Activated CD8-positive, alpha-beta memory T cell treated with anti-CD3 and anti-CD28 coated beads, Interleukin-2, amount 50 U/mL, for 24 hours (primary cell): ENCODE results near the gene CCDC142.

Experiments
- DNase-seq: peaks from one replicate; pipeline ENCODE4 v3.0.0-alpha.2; 2020; ENCODE audit errors: extremely low read depth

The CCDC142 gene

DNA sequence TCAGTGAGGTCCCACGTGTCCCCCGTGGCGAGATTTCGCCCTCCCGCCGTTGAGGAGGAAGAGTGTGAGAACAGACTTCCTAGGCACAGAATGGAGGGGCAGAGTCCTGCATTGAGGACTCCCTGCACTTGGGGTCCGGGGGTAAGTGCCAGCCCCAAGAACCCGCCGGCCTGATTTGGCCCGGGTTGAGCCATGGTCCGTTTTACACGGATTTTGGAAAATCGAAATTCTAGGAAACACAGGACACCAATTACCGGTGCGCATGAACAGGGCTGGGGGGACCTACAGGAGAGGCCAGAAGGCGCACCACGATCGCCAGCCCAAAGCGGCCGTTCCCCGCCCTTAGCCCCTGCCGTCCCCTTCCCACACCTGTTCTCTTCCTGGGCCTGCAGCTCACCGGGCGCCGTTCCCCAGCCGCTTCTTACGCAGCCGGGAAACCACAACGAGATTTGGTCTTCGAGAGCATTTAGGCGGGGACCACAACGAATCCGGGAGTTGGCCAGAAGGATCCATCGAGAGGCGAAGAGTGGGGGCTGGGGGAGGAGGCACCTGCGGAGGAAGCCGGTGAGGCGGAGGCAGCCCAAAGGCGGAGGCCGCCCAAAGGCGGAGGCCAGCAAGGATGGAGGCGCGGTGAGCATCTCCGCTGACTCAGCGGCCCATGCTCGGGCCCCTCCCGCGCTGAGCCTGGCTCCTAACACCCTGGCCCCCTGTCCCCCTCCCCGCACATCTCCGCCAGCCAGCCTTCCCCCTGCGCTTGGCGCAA is 31.0 kb upstream of the CCDC142 start:
- no peak for DNase-seq

GRCh38 chr2:74512744-74513604 is 30.2 kb upstream of the CCDC142 start:
- no peak for DNase-seq

GRCh38 chr2:74511104-74511989 is 28.5 kb upstream of the CCDC142 start:
- DNase-seq, result no peak

GRCh38 chr2:74510272-74510671 is 27.5 kb upstream of the CCDC142 start:
- DNase-seq, result no peak

DNA sequence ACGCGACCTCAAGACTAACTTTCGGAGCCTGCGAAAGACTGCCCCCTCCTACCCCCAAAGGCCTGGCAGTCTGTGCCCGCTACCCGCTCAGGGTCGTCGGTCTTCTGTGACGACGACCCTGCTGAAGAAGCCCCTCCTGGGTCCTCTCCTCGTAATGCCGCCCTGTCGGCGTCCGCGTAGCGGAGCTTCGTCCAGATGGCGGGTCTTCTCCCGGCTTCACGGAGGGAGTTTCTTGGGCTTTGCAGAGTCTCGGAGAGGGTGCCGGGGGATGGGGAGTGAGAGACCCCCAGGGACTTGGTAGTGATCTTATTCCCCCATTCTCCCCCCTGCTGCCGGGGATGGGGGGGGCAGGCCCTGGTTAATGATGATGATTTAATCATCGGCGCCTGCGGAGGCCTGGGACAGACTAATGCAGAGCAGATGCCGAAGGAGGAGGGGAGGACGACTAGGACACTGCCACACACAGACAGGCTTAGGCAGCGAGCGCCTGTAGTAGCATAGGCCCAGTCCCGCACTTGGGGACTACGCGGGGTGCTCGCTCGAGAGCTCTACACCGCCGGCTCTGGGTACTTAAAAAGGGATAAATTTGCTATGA is 25.2 kb upstream of the CCDC142 start:
- no peak for DNase-seq

DNA sequence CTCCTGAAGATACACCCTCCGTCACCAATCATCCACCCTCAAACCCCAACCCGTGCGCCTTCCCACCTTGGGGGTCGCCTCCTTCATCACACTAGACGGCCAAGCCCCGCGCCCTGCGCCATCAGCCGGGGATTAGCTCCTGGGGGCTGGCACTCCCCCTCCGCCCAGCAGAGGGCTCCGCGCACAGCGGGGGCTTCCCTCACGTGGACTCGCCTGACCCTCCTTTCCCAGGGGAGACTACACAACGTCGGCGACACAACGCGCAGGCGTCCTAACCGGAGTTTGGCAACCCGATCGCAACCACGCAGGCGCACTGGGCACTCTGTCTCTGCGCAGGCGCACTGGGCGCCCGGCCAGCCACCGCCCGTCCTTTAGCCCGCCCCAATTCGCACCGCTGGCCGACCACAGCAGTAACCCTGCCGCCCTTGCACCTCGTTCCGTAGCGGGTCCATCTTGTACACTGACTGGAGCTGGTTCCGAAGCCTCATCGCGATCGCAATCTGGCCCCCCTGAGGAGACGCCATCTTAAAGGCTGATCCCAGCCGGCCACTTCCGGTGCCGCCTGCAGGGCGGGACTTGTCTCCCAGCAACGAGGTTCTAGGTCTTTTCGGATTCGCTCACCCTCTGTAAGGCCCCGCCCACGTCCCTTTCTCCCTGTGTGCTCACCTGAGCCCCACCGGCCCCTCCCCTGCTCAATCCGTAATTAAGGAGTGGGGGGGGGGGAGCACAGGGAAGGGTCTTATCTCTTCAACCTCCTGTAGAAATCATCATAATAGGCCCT is 24.5 kb upstream of the CCDC142 start, which contains the start of gene PCGF1:
Gene PCGF1 (minus strand): TSS at position 551 of the 781 bp plus-strand sequence. CDS start 27 bp downstream, at position 524.
- peak; percentile 94 for DNase-seq

DNA sequence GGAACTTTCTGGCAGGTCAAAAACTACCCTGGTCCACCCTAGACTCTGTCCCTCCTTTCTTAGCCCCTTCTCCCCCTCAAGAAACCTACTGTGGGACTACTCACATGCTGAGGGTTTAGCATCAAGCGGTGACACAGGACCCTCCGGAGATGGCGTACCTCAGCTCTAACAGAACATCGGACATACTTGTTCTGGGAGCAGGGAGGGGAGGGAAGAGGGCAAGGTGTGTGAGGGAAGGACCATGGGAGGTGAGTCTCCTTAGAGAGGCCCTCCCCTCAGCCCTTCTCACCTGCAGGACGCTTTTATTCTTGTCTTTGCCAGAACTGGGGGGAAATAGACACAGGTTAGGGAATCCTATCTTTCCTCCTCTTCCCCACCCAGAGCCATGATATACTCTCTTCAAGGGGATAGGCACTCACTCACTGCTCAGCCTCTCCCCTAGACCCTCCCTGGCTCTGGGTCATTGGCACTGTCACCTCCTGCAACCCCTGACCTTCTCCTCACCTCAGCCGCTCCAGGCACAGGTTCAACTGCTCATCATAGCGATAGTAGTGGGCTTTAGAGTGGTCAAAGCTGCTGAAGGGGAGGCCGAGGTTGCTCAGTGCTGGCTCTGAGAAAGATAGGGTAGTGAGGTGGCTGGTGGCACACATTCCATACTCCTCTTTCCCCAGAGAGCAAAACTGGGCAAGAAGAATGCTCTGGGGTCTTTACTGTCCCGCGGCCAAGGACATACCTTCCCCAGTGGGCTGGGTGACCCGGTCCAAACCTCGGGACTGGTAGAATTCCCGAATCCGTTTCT is 22.8 kb upstream of the CCDC142 start:
- no peak for DNase-seq

DNA sequence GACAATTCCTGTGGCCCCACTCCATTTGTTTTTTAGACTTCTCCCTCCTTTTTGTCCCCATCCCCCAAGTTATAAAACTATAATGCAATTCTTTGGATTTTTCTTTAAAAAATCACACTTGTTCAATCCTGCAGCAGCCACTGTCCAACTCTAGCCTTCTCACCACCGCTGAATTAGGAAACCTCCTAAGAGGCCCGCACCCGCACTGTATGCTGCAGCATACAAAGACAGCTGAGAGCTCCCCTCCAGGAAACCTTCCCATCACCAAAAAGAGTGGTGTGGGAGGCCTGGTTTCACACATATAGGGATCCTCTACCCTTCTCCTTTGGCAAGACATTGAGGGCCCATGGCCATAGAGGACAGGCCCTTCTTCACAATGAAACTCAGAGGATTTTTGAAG is 21.8 kb upstream of the CCDC142 start:
- no peak for DNase-seq

GRCh38 chr2:74503506-74504475 is 21.0 kb upstream of the CCDC142 start:
- DNase-seq, result no peak

GRCh38 chr2:74502720-74503505 is 20.1 kb upstream of the CCDC142 start:
- DNase-seq, result no peak

- DNase-seq, result no peak
These were observed 19.4 kb upstream of the CCDC142 start for GRCh38 chr2:74502147-74502719.

- no peak for DNase-seq
These were observed 18.7 kb upstream of the CCDC142 start for GRCh38 chr2:74501335-74502071.

DNA sequence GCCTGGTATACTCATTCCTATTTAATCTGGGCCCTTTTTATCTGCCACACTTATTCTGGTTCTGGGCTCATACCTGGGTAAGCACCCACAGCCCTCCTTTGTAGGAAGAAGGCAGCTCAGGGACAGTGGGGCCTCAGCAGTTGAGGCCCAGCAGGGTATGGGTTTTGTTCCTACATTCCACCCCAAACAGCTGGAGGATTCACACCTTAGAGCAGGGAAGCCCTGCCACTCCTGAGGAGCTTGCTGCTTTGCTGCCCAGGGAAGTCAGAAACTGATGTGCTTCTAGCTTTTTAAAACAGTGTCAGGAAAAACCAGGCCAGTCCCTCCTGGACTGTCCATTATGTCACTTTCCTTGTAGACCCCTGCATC is 17.8 kb upstream of the CCDC142 start:
- no peak for DNase-seq

DNA sequence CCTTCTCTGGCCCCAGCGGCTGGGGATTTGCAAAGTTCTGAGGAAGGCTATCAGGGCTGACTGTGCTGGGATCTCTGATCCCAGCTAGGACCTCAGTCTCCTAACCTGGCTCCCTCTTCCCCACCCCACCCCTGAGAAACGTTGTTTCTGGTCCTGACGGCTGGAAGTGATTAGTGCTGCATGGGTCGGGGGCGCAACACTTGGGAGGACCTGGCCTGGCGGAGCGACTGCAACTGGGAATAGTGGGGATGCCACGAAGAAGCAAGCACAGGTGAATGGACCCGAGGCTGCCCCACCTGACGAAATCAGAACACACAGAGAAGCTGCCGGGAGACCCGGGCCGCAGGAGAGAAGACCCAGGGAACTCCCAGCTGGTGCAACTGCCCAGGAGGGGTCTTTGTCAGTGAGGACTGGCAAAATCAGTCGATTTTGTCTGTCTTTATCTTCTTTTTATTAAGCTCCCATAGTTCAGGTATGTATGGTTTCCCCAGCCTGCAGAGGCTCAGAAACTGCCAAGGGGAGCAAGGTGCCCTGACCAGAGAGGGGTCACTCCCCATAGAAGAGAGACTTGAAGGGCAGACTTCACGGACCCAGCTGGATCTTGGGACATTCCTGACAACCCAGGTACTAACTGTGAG is 17.3 kb upstream of the CCDC142 start:
- DNase-seq, result no peak

DNA sequence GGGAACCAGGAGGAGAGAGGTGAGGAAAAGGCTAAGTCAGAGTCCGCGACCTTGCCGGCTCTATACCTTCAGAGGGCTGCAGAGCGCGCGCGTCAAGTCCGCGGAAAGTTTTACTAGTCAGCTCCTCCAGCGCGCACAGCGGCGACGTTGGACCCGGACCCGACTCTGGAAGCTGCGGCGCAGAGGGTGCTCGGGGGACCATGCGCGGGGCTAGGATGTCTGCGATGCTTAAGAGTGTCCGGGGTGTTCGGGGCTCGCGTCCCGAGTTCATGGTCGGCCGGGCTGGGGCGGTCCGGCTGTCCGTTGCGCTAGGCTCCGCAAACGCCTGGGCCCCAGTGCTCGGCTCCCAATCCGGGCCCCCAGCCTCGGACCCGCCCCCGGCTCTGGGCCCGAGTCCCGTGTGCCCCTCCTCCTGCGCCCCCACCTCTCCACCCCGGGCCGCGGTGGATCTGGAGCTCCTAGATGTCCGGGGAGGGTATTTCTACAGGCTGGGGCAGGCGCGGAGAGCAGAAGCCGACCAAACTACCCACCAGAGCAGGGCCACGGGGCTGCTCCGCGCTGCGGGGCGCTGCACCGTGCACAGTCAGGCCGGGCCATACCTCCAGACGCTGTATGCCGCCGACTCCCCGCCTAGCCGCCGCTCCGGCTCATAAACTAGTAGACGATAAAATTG is 16.6 kb upstream of the CCDC142 start, which contains the start of gene LBX2:
Gene LBX2 (minus strand): TSS at position 337 of the 673 bp plus-strand sequence. CDS start 66 bp downstream, at position 271.
- no peak for DNase-seq
